ENCODE results near the gene KAT6B. TPM values are rescaled to one million over a fixed set of nuclear protein-coding genes. Genes with fewer than 3 reads are reported as not detected.

KAT6B gene
- total RNA-seq, 4 donors from 2014 or later = 34.2 to 84.2 (median 47.3) TPM

GRCh38 chr10:74993649-74994048 is 167.2 kb downstream of the KAT6B start:
- H3K36me3 ChIP-seq = peaks cover 31% of the 10 kb centered on the region
- no peak for DNase-seq (ENCODE audit: low spot score in 2 of 2)
- no peak overlapping the region for H3K4me3 ChIP-seq
- H3K9me3 ChIP-seq = no peaks in the 10 kb centered on the region
- no peaks in the 10 kb centered on the region for H3K27me3 ChIP-seq
- WGBS = 95% methylated on average over 3 of the region's 3 CpGs
- TF ChIP-seq CTCF (IDR thresholded peaks at IDR 0.05) (no peak), POLR2A (IDR thresholded peaks at IDR 0.05) (no peak), POLR2AphosphoS5 (IDR thresholded peaks at IDR 0.05) (no peak), EP300 (IDR thresholded peaks at IDR 0.05) (no peak)
- H3K4me1 ChIP-seq = peaks cover 8% of the 10 kb centered on the region
- H3K27ac ChIP-seq = no peak overlapping the region

GRCh38 chr10:74994854-74995253 is 168.5 kb downstream of the KAT6B start:
- no peak for TF ChIP-seq POLR2A (IDR thresholded peaks at IDR 0.05)
- TF ChIP-seq EP300 (IDR thresholded peaks at IDR 0.05) = no peak
- TF ChIP-seq POLR2AphosphoS5 (IDR thresholded peaks at IDR 0.05) = no peak
- no peak for TF ChIP-seq CTCF (IDR thresholded peaks at IDR 0.05)
- no peak overlapping the region for H3K27ac ChIP-seq
- no peak for DNase-seq (ENCODE audit: low spot score in 2 of 2)
- H3K4me3 ChIP-seq = no peak overlapping the region
- no peaks in the 10 kb centered on the region for H3K4me1 ChIP-seq
- H3K36me3 ChIP-seq = peaks cover 33% of the 10 kb centered on the region
- WGBS = 93% methylated on average over 3 of the region's 3 CpGs
- H3K9me3 ChIP-seq = no peaks in the 10 kb centered on the region
- no peaks in the 10 kb centered on the region for H3K27me3 ChIP-seq

GRCh38 chr10:74995806-74996205 is 169.4 kb downstream of the KAT6B start:
- no peak for TF ChIP-seq POLR2A (IDR thresholded peaks at IDR 0.05)
- no peak for TF ChIP-seq EP300 (IDR thresholded peaks at IDR 0.05)
- no peak for TF ChIP-seq POLR2AphosphoS5 (IDR thresholded peaks at IDR 0.05)
- TF ChIP-seq CTCF (IDR thresholded peaks at IDR 0.05) = no peak
- Histone ChIP-seq H3K36me3 (peaks cover 33% of the 10 kb centered on the region), H3K27me3 (no peaks in the 10 kb centered on the region), H3K4me1 (no peaks in the 10 kb centered on the region), H3K27ac (no peak overlapping the region), H3K9me3 (no peaks in the 10 kb centered on the region), H3K4me3 (no peak overlapping the region)
- no peak for DNase-seq (ENCODE audit: low spot score in 2 of 2)
- 91% methylated on average over 4 of the region's 4 CpGs for WGBS

GRCh38 chr10:74997163-74997562 is 170.8 kb downstream of the KAT6B start:
- DNase-seq (ENCODE audit: low spot score in 2 of 2) = no peak
- H3K27ac ChIP-seq = no peak overlapping the region
- TF ChIP-seq CTCF (IDR thresholded peaks at IDR 0.05) = no peak
- TF ChIP-seq POLR2A (IDR thresholded peaks at IDR 0.05) = no peak
- no peak for TF ChIP-seq POLR2AphosphoS5 (IDR thresholded peaks at IDR 0.05)
- TF ChIP-seq EP300 (IDR thresholded peaks at IDR 0.05) = no peak
- no peaks in the 10 kb centered on the region for H3K9me3 ChIP-seq
- no peaks in the 10 kb centered on the region for H3K4me1 ChIP-seq
- H3K27me3 ChIP-seq = no peaks in the 10 kb centered on the region
- H3K36me3 ChIP-seq = peaks cover 36% of the 10 kb centered on the region
- WGBS = 89% methylated on average over 4 of the region's 4 CpGs
- no peak overlapping the region for H3K4me3 ChIP-seq

- no peak for TF ChIP-seq CTCF (IDR thresholded peaks at IDR 0.05)
- TF ChIP-seq EP300 (IDR thresholded peaks at IDR 0.05) = no peak
- no peak for TF ChIP-seq POLR2AphosphoS5 (IDR thresholded peaks at IDR 0.05)
- no peak for TF ChIP-seq POLR2A (IDR thresholded peaks at IDR 0.05)
- no peaks in the 10 kb centered on the region for H3K27me3 ChIP-seq
- H3K4me3 ChIP-seq = no peak overlapping the region
- no peaks in the 10 kb centered on the region for H3K4me1 ChIP-seq
- WGBS = 75% methylated on average over 10 of the region's 10 CpGs
- peaks cover 24% of the 10 kb centered on the region for H3K36me3 ChIP-seq
- H3K27ac ChIP-seq = no peak overlapping the region
- DNase-seq (ENCODE audit: low spot score in 2 of 2) = no peak
- no peaks in the 10 kb centered on the region for H3K9me3 ChIP-seq
Measured at GRCh38 chr10:75000748-75001321, 174.4 kb downstream of the KAT6B start.
